NCI-H345 treated with DMSO at 0.1 percent for 48 hours (cell line): ENCODE data around the gene CCDC141.
"Not testable (repeated sequence)": the region's sequence is repeated elsewhere in the genome, so short reads cannot be mapped to it uniquely, and the experiment has no call there.

Experiments
- DNase-seq: peaks from one replicate; lab custom pipeline; 2025; ENCODE audit not compliant: unreplicated experiment; lab: John Stamatoyannopoulos, UW

CCDC141 gene

GRCh38 chr2:178989424-178989823 lies 60.5 kb downstream of the CCDC141 start:
- DNase-seq = not testable (repeated sequence)

GRCh38 chr2:178982652-178983051 lies 67.3 kb downstream of the CCDC141 start:
- DNase-seq = not testable (repeated sequence)

GRCh38 chr2:178980815-178981214 lies 69.1 kb downstream of the CCDC141 start:
- DNase-seq = no peak

GRCh38 chr2:178978667-178979066 lies 71.3 kb downstream of the CCDC141 start:
- DNase-seq = no peak

GRCh38 chr2:178976351-178976750 lies 73.6 kb downstream of the CCDC141 start:
- no peak for DNase-seq

- no peak for DNase-seq
Observed at GRCh38 chr2:178962805-178963433, 87.0 kb downstream of the CCDC141 start.

- no peak for DNase-seq
Observed at GRCh38 chr2:178962152-178962551, 87.8 kb downstream of the CCDC141 start.

GRCh38 chr2:178954049-178954448 lies 95.9 kb downstream of the CCDC141 start:
- no peak for DNase-seq

- no peak for DNase-seq
Observed at GRCh38 chr2:178951266-178952006, 98.5 kb downstream of the CCDC141 start.

- no peak for DNase-seq
Observed at GRCh38 chr2:178949584-178949983, 100.4 kb downstream of the CCDC141 start.

- DNase-seq = no peak
Observed at GRCh38 chr2:178949151-178949550, 100.8 kb downstream of the CCDC141 start.

GRCh38 chr2:178947006-178947405 lies 102.9 kb downstream of the CCDC141 start:
- DNase-seq = no peak

- no peak for DNase-seq
Observed at GRCh38 chr2:178946494-178946893, 103.4 kb downstream of the CCDC141 start.

- no peak for DNase-seq
Observed at GRCh38 chr2:178943745-178944144, 106.2 kb downstream of the CCDC141 start.

GRCh38 chr2:178934571-178934970 lies 115.4 kb downstream of the CCDC141 start:
- DNase-seq = no peak

- no peak for DNase-seq
Observed at GRCh38 chr2:178933493-178933892, 116.4 kb downstream of the CCDC141 start.

- DNase-seq = no peak
Observed at GRCh38 chr2:178928077-178928476, 121.9 kb downstream of the CCDC141 start.

- no peak for DNase-seq
Observed at GRCh38 chr2:178927173-178927572, 122.8 kb downstream of the CCDC141 start.

- DNase-seq = no peak
Observed at GRCh38 chr2:178924817-178925216, 125.1 kb downstream of the CCDC141 start.

GRCh38 chr2:178923546-178923945 lies 126.4 kb downstream of the CCDC141 start:
- DNase-seq = no peak

- no peak for DNase-seq
Observed at GRCh38 chr2:178920916-178921513, 128.9 kb downstream of the CCDC141 start.

GRCh38 chr2:178917555-178917954 lies 132.4 kb downstream of the CCDC141 start:
- DNase-seq = no peak
